Epithelial cell of proximal tubule (primary cell): Measurements from ENCODE around the gene ME1. TPM values are rescaled to one million over a fixed set of nuclear protein-coding genes. Genes with fewer than 3 reads are reported as not detected.

Experiments used
- DNase-seq: peaks from one replicate; pipeline ENCODE4 v3.0.0-alpha.2; 2011; ENCODE audit warnings: low read depth
- H3K4me3 ChIP-seq: 2 replicates; pipeline ENCODE4 v1.5.1; 2011; ENCODE audit warnings: low read depth, mild to moderate bottlenecking, low read length
- CTCF ChIP-seq: conservative IDR thresholded peaks from 2 replicates; pipeline ENCODE4 v1.5.1; 2012; ENCODE audit warnings: low read depth, mild to moderate bottlenecking, low read length
- total RNA-seq: library from RNA; depleted of rRNA; stranded (reverse); fragments of >200 nt; gene quantifications from 2 replicates; pipeline ENCODE4 v1.2.3, GENCODE V29; 2015

ME1 gene
- total RNA-seq, 1 donor from 2014 or later = 13.3 TPM

- no peak overlapping the region for H3K4me3 ChIP-seq
- no peak for DNase-seq
- TF ChIP-seq CTCF = no peak
Measured at GRCh38 chr6:83470001-83470400, 39.1 kb upstream of the ME1 start.

GRCh38 chr6:83467620-83468036, 36.8 kb upstream of the ME1 start:
- no peak for TF ChIP-seq CTCF
- DNase-seq = no peak

GRCh38 chr6:83466328-83466727, 35.5 kb upstream of the ME1 start:
- no peak for TF ChIP-seq CTCF
- no peak overlapping the region for H3K4me3 ChIP-seq
- no peak for DNase-seq

More at GRCh38 chr6:83467620-83468036, 36.8 kb upstream of the ME1 start:
- H3K4me3 ChIP-seq = no peak overlapping the region

GRCh38 chr6:83464381-83465140, 33.7 kb upstream of the ME1 start:
- no peak for DNase-seq
- H3K4me3 ChIP-seq = no peak overlapping the region
- no peak for TF ChIP-seq CTCF

GRCh38 chr6:83463886-83464285, 33.0 kb upstream of the ME1 start:
- H3K4me3 ChIP-seq = no peak overlapping the region
- no peak for TF ChIP-seq CTCF
- no peak for DNase-seq

GRCh38 chr6:83462524-83462923, 31.7 kb upstream of the ME1 start:
- TF ChIP-seq CTCF = no peak
- DNase-seq = no peak
- no peak overlapping the region for H3K4me3 ChIP-seq

GRCh38 chr6:83461438-83461837, 30.6 kb upstream of the ME1 start:
- TF ChIP-seq CTCF = no peak
- no peak overlapping the region for H3K4me3 ChIP-seq
- no peak for DNase-seq
